ENCODE measurements around the gene ATP6AP2. TPM values are rescaled to one million over a fixed set of nuclear protein-coding genes. Genes with fewer than 3 reads are reported as not detected.

The ATP6AP2 gene
- total RNA-seq, 1 donor from 2014 or later: 85.6 TPM

- H3K36me3 Mint-ChIP-seq (ENCODE audit: low read depth, unreplicated experiment): peaks cover 9% of the 10 kb centered on the region
- peak within 1 kb of the TSS; percentile 91 for H3K27ac Mint-ChIP-seq (ENCODE audit: unreplicated experiment)
- TF ChIP-seq, protein P1, sequence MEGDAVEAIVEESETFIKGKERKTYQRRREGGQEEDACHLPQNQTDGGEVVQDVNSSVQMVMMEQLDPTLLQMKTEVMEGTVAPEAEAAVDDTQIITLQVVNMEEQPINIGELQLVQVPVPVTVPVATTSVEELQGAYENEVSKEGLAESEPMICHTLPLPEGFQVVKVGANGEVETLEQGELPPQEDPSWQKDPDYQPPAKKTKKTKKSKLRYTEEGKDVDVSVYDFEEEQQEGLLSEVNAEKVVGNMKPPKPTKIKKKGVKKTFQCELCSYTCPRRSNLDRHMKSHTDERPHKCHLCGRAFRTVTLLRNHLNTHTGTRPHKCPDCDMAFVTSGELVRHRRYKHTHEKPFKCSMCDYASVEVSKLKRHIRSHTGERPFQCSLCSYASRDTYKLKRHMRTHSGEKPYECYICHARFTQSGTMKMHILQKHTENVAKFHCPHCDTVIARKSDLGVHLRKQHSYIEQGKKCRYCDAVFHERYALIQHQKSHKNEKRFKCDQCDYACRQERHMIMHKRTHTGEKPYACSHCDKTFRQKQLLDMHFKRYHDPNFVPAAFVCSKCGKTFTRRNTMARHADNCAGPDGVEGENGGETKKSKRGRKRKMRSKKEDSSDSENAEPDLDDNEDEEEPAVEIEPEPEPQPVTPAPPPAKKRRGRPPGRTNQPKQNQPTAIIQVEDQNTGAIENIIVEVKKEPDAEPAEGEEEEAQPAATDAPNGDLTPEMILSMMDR (IDR thresholded peaks at IDR 0.05; ENCODE audit: unreplicated experiment): no peak
- DNase-seq (ENCODE audit: low spot score): peak; percentile 84
- H3K4me1 Mint-ChIP-seq (ENCODE audit: unreplicated experiment): peaks cover 17% of the 10 kb centered on the region
- H3K27me3 Mint-ChIP-seq (ENCODE audit: unreplicated experiment): peaks cover 3% of the 10 kb centered on the region
- H3K4me3 Mint-ChIP-seq (ENCODE audit: unreplicated experiment): peak within 1 kb of the TSS; percentile 97
- no peaks in the 10 kb centered on the region for H3K9me3 Mint-ChIP-seq (ENCODE audit: unreplicated experiment)
These were observed 66.8 kb downstream of the ATP6AP2 start, which contains the start of gene CXorf38 for GRCh38 chrX:40647307-40648197. Gene CXorf38, minus strand, starts transcription at chrX:40647561. Its CDS starts 41 bp downstream, at chrX:40647520.

DNA sequence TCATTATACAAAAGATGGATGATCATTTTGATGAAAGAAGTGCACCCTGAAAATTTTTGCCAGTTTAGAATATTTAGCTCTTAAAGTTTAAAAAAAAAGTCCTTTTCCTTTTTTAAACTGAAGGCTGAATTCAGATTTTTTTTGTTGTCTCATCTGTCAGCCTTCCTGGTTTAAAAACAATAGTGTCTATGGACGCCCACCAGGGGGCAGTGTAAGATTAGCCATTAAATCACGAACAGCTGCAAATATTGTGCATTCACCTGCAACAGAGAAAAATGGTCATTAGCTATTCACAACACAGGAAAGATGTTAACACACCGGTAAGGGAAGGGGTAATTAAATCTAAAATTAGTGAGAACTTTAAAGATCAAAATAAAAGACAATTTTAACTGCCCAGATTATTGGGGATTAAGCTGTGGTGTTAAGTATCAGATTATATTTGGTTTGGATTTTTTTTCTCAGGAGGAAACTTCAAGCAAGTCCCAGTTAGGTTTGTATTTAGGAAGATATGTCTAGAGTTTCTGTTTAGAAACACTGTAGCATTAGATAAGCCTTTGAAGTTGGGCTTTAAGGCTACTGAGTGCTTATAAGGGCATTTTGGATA, 71.0 kb downstream of the ATP6AP2 start:
- Mint-ChIP-seq H3K9me3 (ENCODE audit: unreplicated experiment) (no peaks in the 10 kb centered on the region), H3K36me3 (ENCODE audit: low read depth, unreplicated experiment) (peaks cover 7% of the 10 kb centered on the region), H3K4me3 (ENCODE audit: unreplicated experiment) (no peak overlapping the region), H3K27ac (ENCODE audit: unreplicated experiment) (no peak overlapping the region), H3K4me1 (ENCODE audit: unreplicated experiment) (peaks cover 1% of the 10 kb centered on the region), H3K27me3 (ENCODE audit: unreplicated experiment) (no peaks in the 10 kb centered on the region)
- peak; percentile 53 for DNase-seq (ENCODE audit: low spot score)
- TF ChIP-seq, protein P1 (IDR thresholded peaks at IDR 0.05; ENCODE audit: unreplicated experiment): peak; percentile 72

DNA sequence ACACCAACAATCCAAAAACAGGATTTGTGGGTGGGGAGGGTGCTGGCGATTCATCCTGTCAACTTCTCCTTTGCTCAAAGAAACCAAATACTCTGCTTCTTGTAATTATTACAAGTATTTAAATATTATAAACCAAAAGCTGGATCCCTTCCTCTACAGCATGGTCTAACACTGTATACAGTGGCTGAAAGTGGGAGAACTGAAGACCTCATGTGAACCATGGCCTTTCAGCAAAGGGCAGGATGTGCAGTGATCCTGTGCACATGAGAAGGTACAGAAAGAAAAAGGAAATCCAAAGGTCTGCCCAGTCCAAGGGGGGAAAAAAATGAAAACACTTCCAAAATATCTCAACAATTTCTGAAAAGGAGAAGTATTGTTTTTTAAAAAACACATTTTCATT, 71.9 kb downstream of the ATP6AP2 start:
- no peaks in the 10 kb centered on the region for H3K4me1 Mint-ChIP-seq (ENCODE audit: unreplicated experiment)
- TF ChIP-seq, protein P1 (IDR thresholded peaks at IDR 0.05; ENCODE audit: unreplicated experiment): no peak
- H3K27me3 Mint-ChIP-seq (ENCODE audit: unreplicated experiment): no peaks in the 10 kb centered on the region
- peaks cover 7% of the 10 kb centered on the region for H3K36me3 Mint-ChIP-seq (ENCODE audit: low read depth, unreplicated experiment)
- no peaks in the 10 kb centered on the region for H3K9me3 Mint-ChIP-seq (ENCODE audit: unreplicated experiment)
- no peak for DNase-seq (ENCODE audit: low spot score)
- no peak overlapping the region for H3K27ac Mint-ChIP-seq (ENCODE audit: unreplicated experiment)
- H3K4me3 Mint-ChIP-seq (ENCODE audit: unreplicated experiment): no peak overlapping the region

GRCh38 chrX:40653535-40653934, 72.8 kb downstream of the ATP6AP2 start:
- no peaks in the 10 kb centered on the region for H3K9me3 Mint-ChIP-seq (ENCODE audit: unreplicated experiment)
- no peak overlapping the region for H3K27ac Mint-ChIP-seq (ENCODE audit: unreplicated experiment)
- no peak for DNase-seq (ENCODE audit: low spot score)
- no peak overlapping the region for H3K4me3 Mint-ChIP-seq (ENCODE audit: unreplicated experiment)
- no peaks in the 10 kb centered on the region for H3K27me3 Mint-ChIP-seq (ENCODE audit: unreplicated experiment)
- H3K4me1 Mint-ChIP-seq (ENCODE audit: unreplicated experiment): no peaks in the 10 kb centered on the region
- H3K36me3 Mint-ChIP-seq (ENCODE audit: low read depth, unreplicated experiment): peaks cover 7% of the 10 kb centered on the region
- TF ChIP-seq, protein P1 (IDR thresholded peaks at IDR 0.05; ENCODE audit: unreplicated experiment): no peak

Other genes starting within 250 kb of the ATP6AP2 start
- gene MPC1L, start 42.5 kb downstream of the ATP6AP2 start, total RNA-seq (ENCODE audit: unreplicated experiment): not detected
- 9.3 TPM for gene CXorf38, start 66.6 kb downstream of the ATP6AP2 start, total RNA-seq (ENCODE audit: unreplicated experiment)
- gene MED14, start 154.6 kb downstream of the ATP6AP2 start, total RNA-seq (ENCODE audit: unreplicated experiment): 57.6 TPM

Measured in endothelial cell (in vitro differentiated cells).